Stimulated activated CD8-positive, alpha-beta memory T cell treated with anti-CD3 and anti-CD28 coated beads, Interleukin-4, amount 100 ng/mL, for 48 hours (primary cell): ENCODE measurements around the gene APLP2.
"Not testable (repeated sequence)": the region's sequence is repeated elsewhere in the genome, so short reads cannot be mapped to it uniquely, and the experiment has no call there.

Experiments
- DNase-seq: peaks from one replicate; pipeline ENCODE4 v3.0.0-alpha.2; 2020

The APLP2 gene

GRCh38 chr11:130178441-130179339, 109.0 kb downstream of the APLP2 start:
- DNase-seq: no peak

- no peak for DNase-seq
Observed at GRCh38 chr11:130179396-130180306, 110.0 kb downstream of the APLP2 start.

- no peak for DNase-seq
Observed at GRCh38 chr11:130180491-130180890, 110.8 kb downstream of the APLP2 start.

- no peak for DNase-seq
Observed at GRCh38 chr11:130180896-130181294, 111.2 kb downstream of the APLP2 start.

GRCh38 chr11:130181295-130182272, 111.9 kb downstream of the APLP2 start:
- no peak for DNase-seq

- DNase-seq: no peak
Observed at GRCh38 chr11:130183878-130184610, 114.3 kb downstream of the APLP2 start.

GRCh38 chr11:130187096-130187495, 117.4 kb downstream of the APLP2 start:
- no peak for DNase-seq

GRCh38 chr11:130188047-130188446, 118.4 kb downstream of the APLP2 start:
- no peak for DNase-seq

GRCh38 chr11:130188585-130189347, 119.1 kb downstream of the APLP2 start:
- no peak for DNase-seq

GRCh38 chr11:130189492-130190210, 120.0 kb downstream of the APLP2 start:
- DNase-seq: no peak

GRCh38 chr11:130190371-130190881, 120.7 kb downstream of the APLP2 start:
- DNase-seq: no peak

- no peak for DNase-seq
Observed at GRCh38 chr11:130191896-130192295, 122.2 kb downstream of the APLP2 start.

GRCh38 chr11:130192845-130193267, 123.2 kb downstream of the APLP2 start:
- no peak for DNase-seq

- not testable (repeated sequence) for DNase-seq
Observed at GRCh38 chr11:130193551-130193950, 123.9 kb downstream of the APLP2 start.
